ENCODE measurements around the gene AMOTL1. TPM values are rescaled to one million over a fixed set of nuclear protein-coding genes. Genes with fewer than 3 reads are reported as not detected.

The AMOTL1 gene
- polyA plus RNA-seq, 1 of the 3 experiments (the other 2 are of a cell fraction) = 10.7 TPM

- H3K4me2 ChIP-seq = no peak overlapping the region
- H3K27me3 ChIP-seq (ENCODE audit: insufficient read depth) = no peaks in the 10 kb centered on the region
- no peak overlapping the region for H3K9ac ChIP-seq
- ChIA-PET CTCF (interaction anchor here (5.7 kb wide), 1 partner anchor 13 kb away, joined by 36 read pairs; no protein-coding TSS in a partner anchor), POLR2A (no interaction called here)
- no peaks in the 10 kb centered on the region for H4K20me1 ChIP-seq (ENCODE audit: insufficient read depth)
- no peaks in the 10 kb centered on the region for H3K79me2 ChIP-seq (ENCODE audit: insufficient read depth)
- no peaks in the 10 kb centered on the region for H3K9me2 ChIP-seq
- H3F3A ChIP-seq (replicated peaks; ENCODE audit: insufficient read depth) = no peaks in the 10 kb centered on the region
- H3K4me3 ChIP-seq (ENCODE audit: low read depth in 2 of 2, low read length in 1 of 2) = no peak overlapping the region
- H3K9me3 ChIP-seq = no peaks in the 10 kb centered on the region
- 93% methylated on average over 2 of the region's 2 CpGs for WGBS (ENCODE audit: low lambda C conversion rate)
- TF ChIP-seq JUND (IDR thresholded peaks at IDR 0.05) = no peak
- no peak for TF ChIP-seq NFIC (IDR thresholded peaks at IDR 0.05; ENCODE audit: borderline replicate concordance)
- TF ChIP-seq EZH2phosphoT487 (IDR thresholded peaks at IDR 0.05; ENCODE audit: borderline replicate concordance, low read depth) = no peak
- no peak for TF ChIP-seq MAX (IDR thresholded peaks at IDR 0.05; ENCODE audit: low read depth)
- TF ChIP-seq FOXM1 (IDR thresholded peaks at IDR 0.05; ENCODE audit: low read depth) = no peak
- TF ChIP-seq EP300 (IDR thresholded peaks at IDR 0.05; ENCODE audit: borderline replicate concordance in 1 of 2, low read depth in 1 of 2, low read length in 1 of 2) = no peak
- TF ChIP-seq PBX3 (IDR thresholded peaks at IDR 0.05) = no peak
- no peak for TF ChIP-seq RXRA (IDR thresholded peaks at IDR 0.05; ENCODE audit: borderline replicate concordance, low read depth)
- TF ChIP-seq MEF2A (IDR thresholded peaks at IDR 0.05; ENCODE audit: borderline replicate concordance, low read depth) = no peak
- no peak for TF ChIP-seq GATA2 (CRISPR knock-in tag; IDR thresholded peaks at IDR 0.05)
- TF ChIP-seq RFX5 (IDR thresholded peaks at IDR 0.05; ENCODE audit: low read length) = no peak
- no peak for TF ChIP-seq ELF1 (IDR thresholded peaks at IDR 0.05)
- no peak for TF ChIP-seq FOXJ3 (CRISPR knock-in tag; IDR thresholded peaks at IDR 0.05)
- no peak for TF ChIP-seq SMC3 (IDR thresholded peaks at IDR 0.05; ENCODE audit: low read depth, low read length)
- TF ChIP-seq POLR2AphosphoS5 (IDR thresholded peaks at IDR 0.05; ENCODE audit: low read depth, low read length) = no peak
- TF ChIP-seq REST (IDR thresholded peaks at IDR 0.05; ENCODE audit: low read depth, low read length) = no peak
- no peak for TF ChIP-seq TEAD4 (IDR thresholded peaks at IDR 0.05; ENCODE audit: borderline replicate concordance, insufficient read depth)
- TF ChIP-seq TAF1 (IDR thresholded peaks at IDR 0.05; ENCODE audit: borderline replicate concordance, low read depth, low read length) = no peak
- TF ChIP-seq GABPA (IDR thresholded peaks at IDR 0.05; ENCODE audit: low read depth) = no peak
- no peak for TF ChIP-seq RAD21 (IDR thresholded peaks at IDR 0.05; ENCODE audit: low read length)
- H3K27ac ChIP-seq (ENCODE audit: low read depth in 2 of 2, low read length in 1 of 2) = no peak overlapping the region
- no peak for DNase-seq
- H2AFZ ChIP-seq (ENCODE audit: low read depth) = no peak overlapping the region
- no peaks in the 10 kb centered on the region for H3K36me3 ChIP-seq (replicated peaks in 1 of 2; ENCODE audit: control insufficient read depth in 1 of 2, insufficient read depth in 2 of 2, low read length in 1 of 2)
- H3K4me1 ChIP-seq (ENCODE audit: control insufficient read depth in 1 of 2, insufficient read depth in 2 of 2, low read depth in 1 of 2, low read length in 1 of 2) = peaks cover 0 to 4% of the 10 kb centered on the region in 2 experiments; a peak in 1 of 4 replicates
Observed at GRCh38 chr11:94754819-94755218, 13.3 kb upstream of the AMOTL1 start.
